ENCODE results near the gene EREG. TPM values are rescaled to one million over a fixed set of nuclear protein-coding genes. Genes with fewer than 3 reads are reported as not detected.

The EREG gene
- total RNA-seq, 4 donors from 2014 or later: 0.07 TPM; not detected in 3

DNA sequence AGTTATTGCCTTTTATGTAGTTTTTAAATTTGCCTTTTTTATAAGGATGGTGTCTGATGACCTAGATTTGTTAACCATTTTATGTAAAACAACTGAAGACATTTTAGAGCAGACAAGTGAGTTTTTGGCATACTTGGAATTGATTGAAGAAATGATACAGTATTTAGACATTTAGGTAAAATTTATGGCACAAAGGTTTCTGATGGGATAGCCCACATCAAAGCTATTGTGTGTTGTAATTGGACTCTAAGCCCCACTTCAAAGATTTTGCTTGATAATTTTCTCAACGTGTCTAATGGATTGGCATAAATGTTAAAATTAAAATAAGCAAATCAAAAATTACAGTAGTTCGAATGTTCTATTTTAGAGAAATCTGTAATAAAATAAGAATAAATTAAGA, 39.1 kb upstream of the EREG start:
- intact Hi-C loops (cut with DNase I; ENCODE audit: low total_unique reads): no loop called here
- no peak for DNase-seq
- Histone ChIP-seq H3K27ac (no peak overlapping the region), H3K4me3 (no peak overlapping the region), H3K9me3 (no peaks in the 10 kb centered on the region), H3K36me3 (no peaks in the 10 kb centered on the region), H3K4me1 (no peaks in the 10 kb centered on the region), H3K27me3 (peaks cover 0 to 5% of the 10 kb centered on the region in 2 donors)
- TF ChIP-seq, protein P1, sequence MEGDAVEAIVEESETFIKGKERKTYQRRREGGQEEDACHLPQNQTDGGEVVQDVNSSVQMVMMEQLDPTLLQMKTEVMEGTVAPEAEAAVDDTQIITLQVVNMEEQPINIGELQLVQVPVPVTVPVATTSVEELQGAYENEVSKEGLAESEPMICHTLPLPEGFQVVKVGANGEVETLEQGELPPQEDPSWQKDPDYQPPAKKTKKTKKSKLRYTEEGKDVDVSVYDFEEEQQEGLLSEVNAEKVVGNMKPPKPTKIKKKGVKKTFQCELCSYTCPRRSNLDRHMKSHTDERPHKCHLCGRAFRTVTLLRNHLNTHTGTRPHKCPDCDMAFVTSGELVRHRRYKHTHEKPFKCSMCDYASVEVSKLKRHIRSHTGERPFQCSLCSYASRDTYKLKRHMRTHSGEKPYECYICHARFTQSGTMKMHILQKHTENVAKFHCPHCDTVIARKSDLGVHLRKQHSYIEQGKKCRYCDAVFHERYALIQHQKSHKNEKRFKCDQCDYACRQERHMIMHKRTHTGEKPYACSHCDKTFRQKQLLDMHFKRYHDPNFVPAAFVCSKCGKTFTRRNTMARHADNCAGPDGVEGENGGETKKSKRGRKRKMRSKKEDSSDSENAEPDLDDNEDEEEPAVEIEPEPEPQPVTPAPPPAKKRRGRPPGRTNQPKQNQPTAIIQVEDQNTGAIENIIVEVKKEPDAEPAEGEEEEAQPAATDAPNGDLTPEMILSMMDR (IDR thresholded peaks at IDR 0.05): no peak
- TF ChIP-seq POLR2A (IDR thresholded peaks at IDR 0.05): no peak

DNA sequence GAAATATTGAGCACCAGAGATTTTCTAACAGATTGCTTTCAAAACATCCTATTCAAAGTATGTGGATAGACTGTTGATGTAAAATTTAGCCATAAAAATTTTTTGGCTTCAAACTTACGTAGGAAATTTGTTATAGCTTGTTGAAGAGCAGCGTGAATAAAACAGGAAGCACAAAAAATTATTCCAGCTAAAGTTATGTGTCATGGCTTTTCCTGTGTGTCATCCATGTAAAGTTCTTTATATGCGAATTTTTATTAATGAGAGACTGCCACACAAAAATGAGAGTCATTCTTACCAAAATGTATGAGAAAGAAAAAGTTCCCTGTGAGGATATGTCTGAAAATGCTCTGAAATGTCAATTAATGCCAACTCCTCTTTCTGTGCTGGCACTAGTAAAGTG, 37.2 kb upstream of the EREG start:
- H3K9me3 ChIP-seq: no peaks in the 10 kb centered on the region
- DNase-seq: no peak
- H3K4me1 ChIP-seq: no peaks in the 10 kb centered on the region
- intact Hi-C loops (cut with DNase I; ENCODE audit: low total_unique reads): no loop called here
- H3K27me3 ChIP-seq: peaks cover 0 to 5% of the 10 kb centered on the region in 2 donors
- no peak for TF ChIP-seq POLR2A (IDR thresholded peaks at IDR 0.05)
- TF ChIP-seq, protein P1 (IDR thresholded peaks at IDR 0.05): no peak
- no peak overlapping the region for H3K27ac ChIP-seq
- no peak overlapping the region for H3K4me3 ChIP-seq
- H3K36me3 ChIP-seq: no peaks in the 10 kb centered on the region

DNA sequence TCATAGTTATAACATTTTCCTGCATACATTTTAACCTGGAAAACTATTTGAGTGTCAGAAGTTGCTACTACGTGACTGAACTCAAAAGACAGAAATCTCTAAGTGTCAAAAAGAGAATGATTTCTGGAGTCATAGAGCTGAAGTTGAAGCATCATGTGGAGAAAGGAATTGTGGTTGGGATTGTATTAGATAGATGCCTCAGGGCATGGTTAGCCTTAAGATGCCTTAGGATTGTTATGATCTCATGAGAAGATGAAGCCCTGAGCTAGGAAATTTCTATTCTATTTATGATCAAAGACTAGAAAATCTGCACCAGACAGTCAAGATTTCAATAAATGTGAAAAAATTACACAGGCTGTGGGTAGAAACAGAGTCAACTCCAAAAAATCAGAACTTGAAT, 36.4 kb upstream of the EREG start:
- H3K27ac ChIP-seq: no peak overlapping the region
- DNase-seq: no peak
- H3K4me3 ChIP-seq: no peak overlapping the region
- no peaks in the 10 kb centered on the region for H3K9me3 ChIP-seq
- TF ChIP-seq, protein P1 (IDR thresholded peaks at IDR 0.05): no peak
- H3K4me1 ChIP-seq: no peaks in the 10 kb centered on the region
- no peaks in the 10 kb centered on the region for H3K36me3 ChIP-seq
- intact Hi-C loops (cut with DNase I; ENCODE audit: low total_unique reads): no loop called here
- peaks cover 0 to 5% of the 10 kb centered on the region in 2 donors for H3K27me3 ChIP-seq

DNA sequence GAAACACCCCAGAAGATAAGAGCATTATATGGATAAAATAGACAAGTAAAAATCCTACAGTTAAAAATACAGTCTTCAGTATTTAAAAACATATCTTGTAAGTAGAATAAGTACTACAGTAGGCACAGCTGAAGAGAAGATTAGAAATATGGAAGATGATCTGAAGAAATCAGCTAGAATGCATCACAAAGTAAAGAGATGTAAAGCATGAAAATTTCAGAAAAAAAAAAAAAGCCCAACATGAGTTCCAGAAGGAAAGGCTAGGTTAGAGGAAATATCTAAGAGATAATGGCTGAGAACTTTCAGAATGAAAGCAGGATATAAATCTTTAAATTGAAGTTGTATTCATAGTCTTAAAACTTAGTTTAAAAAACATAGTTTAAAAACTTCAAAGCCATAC, 35.6 kb upstream of the EREG start:
- no peaks in the 10 kb centered on the region for H3K4me1 ChIP-seq
- TF ChIP-seq POLR2A (IDR thresholded peaks at IDR 0.05): no peak
- TF ChIP-seq, protein P1 (IDR thresholded peaks at IDR 0.05): no peak
- intact Hi-C loops (cut with DNase I; ENCODE audit: low total_unique reads): no loop called here
- no peaks in the 10 kb centered on the region for H3K36me3 ChIP-seq
- no peak for DNase-seq
- H3K27me3 ChIP-seq: peaks cover 0 to 5% of the 10 kb centered on the region in 2 donors
- no peaks in the 10 kb centered on the region for H3K9me3 ChIP-seq
- no peak overlapping the region for H3K27ac ChIP-seq
- no peak overlapping the region for H3K4me3 ChIP-seq

DNA sequence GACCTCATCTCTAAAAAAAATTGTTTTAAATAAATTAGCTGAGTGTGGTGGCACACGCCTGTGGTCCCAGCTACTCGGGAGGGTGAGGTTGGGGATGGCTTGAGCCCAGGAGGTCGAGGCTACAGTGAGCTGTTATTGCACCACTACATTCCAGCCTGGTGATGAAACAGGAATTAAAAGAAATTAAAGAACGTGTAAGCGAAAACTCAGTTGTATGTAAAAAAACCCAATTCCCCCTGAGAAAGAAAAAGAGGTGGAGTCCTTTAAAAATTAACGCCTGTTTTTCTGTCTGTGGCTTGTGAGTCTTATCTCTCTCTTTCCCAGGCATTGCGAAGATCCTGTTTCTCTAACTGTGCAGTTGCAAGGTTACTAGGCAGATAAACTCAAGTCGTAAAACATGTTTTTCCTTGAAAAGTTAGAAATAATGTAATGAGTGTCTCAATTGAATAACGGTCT, 34.6 kb upstream of the EREG start:
- Histone ChIP-seq H3K4me3 (no peak overlapping the region), H3K27ac (no peak overlapping the region), H3K36me3 (no peaks in the 10 kb centered on the region), H3K9me3 (no peaks in the 10 kb centered on the region), H3K27me3 (peaks cover 0 to 5% of the 10 kb centered on the region in 2 donors), H3K4me1 (no peaks in the 10 kb centered on the region)
- TF ChIP-seq, protein P1 (IDR thresholded peaks at IDR 0.05): no peak
- TF ChIP-seq POLR2A (IDR thresholded peaks at IDR 0.05): no peak
- intact Hi-C loops (cut with DNase I; ENCODE audit: low total_unique reads): no loop called here
- DNase-seq: no peak

Data from uterus (tissue), 4 donors.